GM12878 (cell line): ENCODE measurements around the gene ZNF592. TPM values are rescaled to one million over a fixed set of nuclear protein-coding genes. Genes with fewer than 3 reads are reported as not detected.

Experiments
- ATAC-seq: fragments of 200-7000 bp; cut with Tn5 transposase; 3 replicates; pipeline ENCODE4 v1.9.1; 2020; ENCODE audit warnings: mild to moderate bottlenecking, moderate library complexity
- BruUV-seq: library from RNA; stranded (reverse); fragments of 400-500 nt; replicated peaks from 2 replicates; lab custom pipeline; 2021; lab: Mats Ljungman, UMichigan
- CTCF ChIA-PET: fragments of 300-600 bp; sonication (Branson Sonifier 250); formaldehyde crosslinking; extraction: SDS; loops from one replicate; lab custom pipeline; 2021; ENCODE audit warnings: inconsistent platforms; lab: Yijun Ruan, JAX
- POLR2A ChIA-PET: fragments of 350-600 bp; formaldehyde crosslinking; extraction: SDS; loops from one replicate; lab custom pipeline; 2021; ENCODE audit warnings: inconsistent platforms; lab: Charles Lee
- RAD21 ChIA-PET: fragments of 300-600 bp; sonication (Branson Sonifier 250); formaldehyde crosslinking; loops from one replicate; lab custom pipeline; 2023; ENCODE audit warnings: antibody characterized with exemption; ENCODE audit not compliant: unreplicated experiment; lab: Charles Lee
- SMC1A ChIA-PET: fragments of 300-600 bp; sonication (Branson Sonifier 250); formaldehyde crosslinking; loops from one replicate; lab custom pipeline; 2023; ENCODE audit not compliant: unreplicated experiment, uncharacterized antibody; lab: Charles Lee
- DNase-seq: peaks from one replicate; pipeline ENCODE4 v3.0.0-alpha.2; 2011; ENCODE audit warnings: low read depth, low spot score
- FAIRE-seq: peaks from 3 replicates; lab custom pipeline; 2011; peaks lifted over from hg19 to GRCh38; lab: Jason Lieb, UNC
- H2AFZ ChIP-seq: 2 replicates; pipeline ENCODE4 v1.6.0; 2011; ENCODE audit warnings: low read depth, low read length, control low read depth; ENCODE audit not compliant: control insufficient read depth
- H3K27ac ChIP-seq: 2 replicates; pipeline ENCODE4 v1.5.1; 2011; ENCODE audit warnings: control low read depth; ENCODE audit not compliant: control insufficient read depth, insufficient read depth
- H3K27me3 ChIP-seq, 2 experiments: replicated peaks in 1 of 2; 2 replicates each; pipeline versions ENCODE4 v1.6.0 to v1.6.1; 2011; ENCODE audit warnings: low read length in 1 of 2; ENCODE audit not compliant: control insufficient read depth in 2 of 2, insufficient read depth in 2 of 2
- H3K36me3 ChIP-seq, 2 experiments: 2 replicates each; pipeline ENCODE4 v1.5.1; 2011; ENCODE audit warnings: low read length in 1 of 2; ENCODE audit not compliant: control insufficient read depth in 2 of 2, insufficient read depth in 2 of 2
- H3K4me1 ChIP-seq: 2 replicates; pipeline ENCODE4 v1.6.1; 2011; ENCODE audit warnings: mild to moderate bottlenecking, low read length, moderate library complexity, mixed read lengths; ENCODE audit not compliant: control insufficient read depth, insufficient read depth
- H3K4me2 ChIP-seq: 2 replicates; pipeline ENCODE4 v1.6.0; 2011; ENCODE audit warnings: control low read depth; ENCODE audit not compliant: control insufficient read depth, insufficient read depth
- H3K4me3 ChIP-seq: fragments of 200-600 bp; sonication (generic); 2 replicates; pipeline ENCODE4 v1.5.1; 2016
- H3K79me2 ChIP-seq: 2 replicates; pipeline ENCODE4 v1.6.0; 2011; ENCODE audit warnings: low read length; ENCODE audit not compliant: control insufficient read depth, insufficient read depth
- H3K9ac ChIP-seq: 2 replicates; pipeline ENCODE4 v1.8.0; 2011; ENCODE audit warnings: low read length, control low read depth, mixed read lengths; ENCODE audit not compliant: control insufficient read depth, insufficient read depth
- H3K9me3 ChIP-seq: replicated peaks from 3 replicates; pipeline ENCODE4 v1.5.1; 2011; ENCODE audit warnings: mild to moderate bottlenecking, low read length; ENCODE audit not compliant: control insufficient read depth, insufficient read depth
- H4K20me1 ChIP-seq: 2 replicates; pipeline ENCODE4 v1.6.0; 2011; ENCODE audit not compliant: control insufficient read depth, insufficient read depth
- ATF7 ChIP-seq: fragments of 450-650 bp; IDR thresholded peaks from 2 replicates; pipeline ENCODE4 v1.6.1; 2016; ENCODE audit warnings: low read depth, mild to moderate bottlenecking
- CHD1 ChIP-seq: IDR thresholded peaks from 2 replicates; pipeline ENCODE4 v1.6.1; 2012; ENCODE audit warnings: low read depth, low read length, improper control_type of control experiment
- HDAC2 ChIP-seq: fragments of 200-600 bp; sonication (generic); IDR thresholded peaks from 2 replicates; pipeline ENCODE4 v1.6.1; 2017
- IKZF1 ChIP-seq: fragments of 450-650 bp; conservative IDR thresholded peaks from 2 replicates; pipeline ENCODE4 v1.6.1; 2017; ENCODE audit warnings: antibody characterized with exemption, mild to moderate bottlenecking
- JUND ChIP-seq: IDR thresholded peaks from 2 replicates; pipeline ENCODE4 v1.6.1; 2012; ENCODE audit warnings: low read depth, mild to moderate bottlenecking, low read length, improper control_type of control experiment, moderate library complexity
- LARP7 ChIP-seq: fragments of 450-650 bp; IDR thresholded peaks from 2 replicates; pipeline ENCODE4 v1.6.1; 2017; ENCODE audit warnings: mild to moderate bottlenecking
- MTA3 ChIP-seq: IDR thresholded peaks from 2 replicates; pipeline ENCODE4 v1.6.1; 2012; ENCODE audit warnings: low read length, inconsistent platforms, borderline replicate concordance
- MXI1 ChIP-seq: fragments of 150-350 bp; IDR thresholded peaks from 2 replicates; pipeline ENCODE4 v1.6.1; 2011; ENCODE audit warnings: low read depth, mild to moderate bottlenecking, inconsistent platforms, low read length, improper control_type of control experiment
- NR2C2 ChIP-seq: IDR thresholded peaks from 2 replicates; pipeline ENCODE4 v1.6.1; 2011; ENCODE audit warnings: borderline replicate concordance, low read depth; ENCODE audit not compliant: control insufficient read depth, insufficient read length
- PAX8 ChIP-seq: fragments of 450-650 bp; IDR thresholded peaks from 2 replicates; pipeline ENCODE4 v1.6.1; 2017; ENCODE audit warnings: mild to moderate bottlenecking, moderate library complexity
- RFX5 ChIP-seq: IDR thresholded peaks from 2 replicates; pipeline ENCODE4 v1.6.1; 2011; ENCODE audit warnings: low read depth, low read length, improper control_type of control experiment
- SMAD5 ChIP-seq: IDR thresholded peaks from 2 replicates; pipeline ENCODE4 v1.6.1; 2016; ENCODE audit warnings: antibody characterized with exemption, low read depth
- SMC3 ChIP-seq: IDR thresholded peaks from 2 replicates; pipeline ENCODE4 v1.6.1; 2011; ENCODE audit warnings: low read length, improper control_type of control experiment, borderline replicate concordance
- SREBF1 ChIP-seq: IDR thresholded peaks from 2 replicates; pipeline ENCODE4 v1.6.1; 2012; ENCODE audit warnings: mild to moderate bottlenecking, low read length
- TCF7 ChIP-seq: IDR thresholded peaks from 2 replicates; pipeline ENCODE4 v1.6.1; 2014; ENCODE audit warnings: antibody characterized with exemption, borderline replicate concordance
- YY1 ChIP-seq: IDR thresholded peaks from 2 replicates; pipeline ENCODE4 v1.6.1; 2011; ENCODE audit warnings: low read depth, mild to moderate bottlenecking, low read length
- ZNF622 ChIP-seq: fragments of 450-650 bp; IDR thresholded peaks from 2 replicates; pipeline ENCODE4 v1.6.1; 2017; ENCODE audit warnings: mild to moderate bottlenecking, inconsistent platforms
- WGBS: methylation state at CpG from one replicate; pipeline ENCODE4 v1.1.6; 2016; ENCODE audit warnings: low lambda C conversion rate; ENCODE audit not compliant: insufficient replicate concordance, insufficient coverage; ENCODE audit errors: missing lambda C conversion rate; 5-methylcytosine and 5-hydroxymethylcytosine counted together
- in situ Hi-C: fragments of 300-500 bp; cut with MboI; formaldehyde crosslinking; loops from 9 replicates; pipeline ENCODE4 v1.14.3; 2018; ENCODE audit warnings: mixed read lengths
- intact Hi-C: fragments of 100-400 bp; cut with micrococcal nuclease; formaldehyde crosslinking; loops from one replicate; pipeline ENCODE4 v1.14.2; 2022; ENCODE audit not compliant: unreplicated experiment
- polyA plus RNA-seq, 11 experiments: library from polyadenylated mRNA; depleted of rRNA in 4 of 11; unstranded in 6 of 11; stranded (reverse) in 5 of 11; fragments of >200 nt; fragmentation: Nextera tagmentation in 4 of 11; fragmentation: Illumina TruSeq in 1 of 11; extraction: Ambion mirVana in 4 of 11; extraction: Trizol in 1 of 11; gene quantifications; 1 replicate in 1 of 11; 2 replicates in 10 of 11; pipeline versions ENCODE4 v1.2.1 to v1.2.3, GENCODE V29; 2011 to 2016; ENCODE audit warnings: inconsistent platforms in 2 of 11, missing spikeins in 2 of 11, low read depth in 1 of 11
- total RNA-seq, 4 experiments: library from RNA; depleted of rRNA in 3 of 4; stranded (reverse); fragments of >200 nt in 3 of 4; fragmentation: Illumina TruSeq in 1 of 4; extraction: Trizol in 1 of 4; gene quantifications; 2 replicates each; pipeline versions ENCODE4 v1.2.1 to v1.2.3, GENCODE V29; 2013 to 2021
- TF ChIP-seq, protein P1 (sequence below): fragments of 450-650 bp; IDR thresholded peaks from 2 replicates; pipeline ENCODE4 v1.6.1; 2017; ENCODE audit warnings: mild to moderate bottlenecking, low read depth, inconsistent platforms; ENCODE audit not compliant: poor library complexity, severe bottlenecking
- TF ChIP-seq, protein P2 (sequence below): IDR thresholded peaks from 2 replicates; pipeline ENCODE4 v1.6.1; 2012; ENCODE audit warnings: low read depth, low read length, improper control_type of control experiment
- TF ChIP-seq, protein P3 (sequence below), 3 experiments: IDR thresholded peaks in 2 of 3; conservative IDR thresholded peaks in 1 of 3; 2 replicates each; pipeline ENCODE4 v1.5.1; 2011; ENCODE audit warnings: low read depth in 3 of 3, low read length in 3 of 3, mild to moderate bottlenecking in 3 of 3, control low read depth in 2 of 3, moderate library complexity in 2 of 3, inconsistent platforms in 1 of 3, mixed read lengths in 1 of 3; ENCODE audit not compliant: control insufficient read depth in 2 of 3, insufficient read depth in 1 of 3; ENCODE audit errors: extremely low read depth in 1 of 3

Gene ZNF592
- total and polyA plus RNA-seq, 10 of the 15 experiments (the other 5 are each of a cell fraction or from before 2014, with no cell fraction given) = 0.95 to 23.7 (median 8.6) TPM

DNA sequence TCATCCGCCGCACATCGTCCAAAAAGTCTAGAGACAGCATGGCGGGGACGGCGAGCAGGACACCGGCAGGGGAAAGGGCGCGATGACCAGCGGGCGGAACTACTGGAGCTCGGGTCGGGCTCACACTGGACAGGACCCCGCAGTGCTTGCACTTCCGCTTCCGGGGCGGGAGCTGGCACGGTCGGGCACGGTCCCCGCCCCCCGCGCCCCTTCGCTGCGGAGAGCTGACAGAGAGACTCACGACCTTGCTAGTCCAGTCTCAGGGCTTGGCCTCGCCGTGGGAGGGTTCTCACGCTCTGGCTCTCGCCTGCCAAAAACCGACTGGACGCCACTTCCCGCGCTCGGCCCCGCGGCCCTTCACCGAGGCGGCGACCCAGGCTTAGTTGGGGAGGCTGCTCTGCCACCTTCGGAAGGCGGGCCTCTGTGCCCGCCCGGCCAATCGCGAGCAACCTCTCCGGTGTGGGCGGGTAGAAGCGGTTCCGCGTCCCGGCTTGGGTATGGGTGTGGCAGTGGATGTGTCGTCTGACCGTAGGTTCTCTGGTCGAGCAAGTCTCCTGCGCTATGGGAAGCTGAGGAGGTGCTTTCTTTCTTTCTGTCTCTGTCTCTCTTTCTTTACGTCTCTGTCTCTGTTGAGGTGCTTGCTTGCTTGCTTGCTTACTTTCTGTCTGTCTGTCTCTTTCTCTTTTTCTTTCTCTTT lies 32.2 kb upstream of the ZNF592 start, which contains the start of gene SEC11A:
Gene SEC11A, minus strand, starts transcription at position 104 of the 697 bp plus-strand sequence. Its CDS starts 64 bp downstream, at position 40.
- ChIA-PET CTCF (interaction anchor here (0.7 to 5.2 kb wide), 8 partner anchors 9 to 261 kb away, joined by 3 to 35 read pairs (median 4); partner anchors contain the start of gene WDR73), POLR2A (interaction anchor here (0.6 to 4.1 kb wide), 12 partner anchors 9 to 309 kb away, joined by 3 to 27 read pairs (median 4); partner anchors contain the start of gene WDR73), RAD21 (interaction anchor here (0.6 to 5.7 kb wide), 10 partner anchors 18 to 299 kb away, joined by 3 to 53 read pairs (median 6); partner anchors contain the start of gene WDR73), SMC1A (interaction anchor here (0.7 to 5.7 kb wide), 19 partner anchors 9 to 774 kb away, joined by 3 to 60 read pairs (median 4); partner anchors contain the start of gene NMB)
- H3K36me3 ChIP-seq = peaks cover 0 to 5% of the 10 kb centered on the region in 2 experiments; a peak in 2 of 4 replicates
- DNase-seq = peak; percentile 85
- under 1% methylated on average over 57 of the region's 57 CpGs for WGBS
- H3K79me2 ChIP-seq = peaks cover 46% of the 10 kb centered on the region
- peak within 1 kb of the TSS; percentile 70 for H3K4me3 ChIP-seq
- peak; percentile 97 for FAIRE-seq
- peaks cover 20% of the 10 kb centered on the region for H3K4me1 ChIP-seq
- in situ Hi-C loops (no loop called here), intact Hi-C loops (loop anchor here (1.0 kb wide), 2 partner anchors 19 to 33 kb away; no protein-coding TSS in a partner anchor)
- no TSS peak for BruUV-seq
- H3K9ac ChIP-seq = peak within 1 kb of the TSS; percentile 97
- peak within 1 kb of the TSS; percentile 87 for H3K27ac ChIP-seq
- H3K27me3 ChIP-seq = no peaks in the 10 kb centered on the region
- H3K4me2 ChIP-seq = peak within 1 kb of the TSS; percentile 99
- peak within 1 kb of the TSS; percentile 94 for H2AFZ ChIP-seq
- no peaks in the 10 kb centered on the region for H4K20me1 ChIP-seq
- ATAC-seq = peak; percentile 97
- peaks cover 5% of the 10 kb centered on the region; the same call in 2 of the 3 replicates for H3K9me3 ChIP-seq
- peak; percentile 12; the same call in 1 of the 2 replicates for TF ChIP-seq RFX5
- TF ChIP-seq YY1 = peak; percentile 77
- no peak for TF ChIP-seq SMC3
- no peak for TF ChIP-seq PAX8
- TF ChIP-seq JUND = no peak
- TF ChIP-seq NR2C2 = no peak
- peak; percentile 39; the same call in 1 of the 2 replicates for TF ChIP-seq MXI1
- TF ChIP-seq, protein P1, sequence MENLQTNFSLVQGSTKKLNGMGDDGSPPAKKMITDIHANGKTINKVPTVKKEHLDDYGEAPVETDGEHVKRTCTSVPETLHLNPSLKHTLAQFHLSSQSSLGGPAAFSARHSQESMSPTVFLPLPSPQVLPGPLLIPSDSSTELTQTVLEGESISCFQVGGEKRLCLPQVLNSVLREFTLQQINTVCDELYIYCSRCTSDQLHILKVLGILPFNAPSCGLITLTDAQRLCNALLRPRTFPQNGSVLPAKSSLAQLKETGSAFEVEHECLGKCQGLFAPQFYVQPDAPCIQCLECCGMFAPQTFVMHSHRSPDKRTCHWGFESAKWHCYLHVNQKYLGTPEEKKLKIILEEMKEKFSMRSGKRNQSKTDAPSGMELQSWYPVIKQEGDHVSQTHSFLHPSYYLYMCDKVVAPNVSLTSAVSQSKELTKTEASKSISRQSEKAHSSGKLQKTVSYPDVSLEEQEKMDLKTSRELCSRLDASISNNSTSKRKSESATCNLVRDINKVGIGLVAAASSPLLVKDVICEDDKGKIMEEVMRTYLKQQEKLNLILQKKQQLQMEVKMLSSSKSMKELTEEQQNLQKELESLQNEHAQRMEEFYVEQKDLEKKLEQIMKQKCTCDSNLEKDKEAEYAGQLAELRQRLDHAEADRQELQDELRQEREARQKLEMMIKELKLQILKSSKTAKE = no peak
- TF ChIP-seq HDAC2 = no peak
- TF ChIP-seq IKZF1 = peak; percentile 89
- TF ChIP-seq, protein P2, sequence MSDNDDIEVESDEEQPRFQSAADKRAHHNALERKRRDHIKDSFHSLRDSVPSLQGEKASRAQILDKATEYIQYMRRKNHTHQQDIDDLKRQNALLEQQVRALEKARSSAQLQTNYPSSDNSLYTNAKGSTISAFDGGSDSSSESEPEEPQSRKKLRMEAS = peak; percentile 55; the same call in 1 of the 2 replicates
- TF ChIP-seq TCF7 = no peak
- peak; percentile 42; the same call in 1 of the 2 replicates for TF ChIP-seq SREBF1
- TF ChIP-seq CHD1 = no peak; the same call in 1 of the 2 replicates
- TF ChIP-seq ATF7 = peak; percentile 23; the same call in 1 of the 2 replicates
- TF ChIP-seq MTA3 = no peak
- TF ChIP-seq ZNF622 = no peak
- TF ChIP-seq, protein P3, sequence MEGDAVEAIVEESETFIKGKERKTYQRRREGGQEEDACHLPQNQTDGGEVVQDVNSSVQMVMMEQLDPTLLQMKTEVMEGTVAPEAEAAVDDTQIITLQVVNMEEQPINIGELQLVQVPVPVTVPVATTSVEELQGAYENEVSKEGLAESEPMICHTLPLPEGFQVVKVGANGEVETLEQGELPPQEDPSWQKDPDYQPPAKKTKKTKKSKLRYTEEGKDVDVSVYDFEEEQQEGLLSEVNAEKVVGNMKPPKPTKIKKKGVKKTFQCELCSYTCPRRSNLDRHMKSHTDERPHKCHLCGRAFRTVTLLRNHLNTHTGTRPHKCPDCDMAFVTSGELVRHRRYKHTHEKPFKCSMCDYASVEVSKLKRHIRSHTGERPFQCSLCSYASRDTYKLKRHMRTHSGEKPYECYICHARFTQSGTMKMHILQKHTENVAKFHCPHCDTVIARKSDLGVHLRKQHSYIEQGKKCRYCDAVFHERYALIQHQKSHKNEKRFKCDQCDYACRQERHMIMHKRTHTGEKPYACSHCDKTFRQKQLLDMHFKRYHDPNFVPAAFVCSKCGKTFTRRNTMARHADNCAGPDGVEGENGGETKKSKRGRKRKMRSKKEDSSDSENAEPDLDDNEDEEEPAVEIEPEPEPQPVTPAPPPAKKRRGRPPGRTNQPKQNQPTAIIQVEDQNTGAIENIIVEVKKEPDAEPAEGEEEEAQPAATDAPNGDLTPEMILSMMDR (IDR thresholded peaks at IDR 0.05 in 2 of 3, conservative IDR thresholded peaks at IDR 0.05 in 1 of 3; ENCODE audit: control insufficient read depth in 2 of 3, extremely low read depth in 1 of 3, insufficient read depth in 1 of 3, low read depth in 3 of 3, low read length in 3 of 3) = no peak
- TF ChIP-seq LARP7 = peak; percentile 86
- TF ChIP-seq SMAD5 = peak; percentile 66
